ENCODE data around the gene SFRP2.

Gene SFRP2

GRCh38 chr4:153777421-153777820, 11.5 kb downstream of the SFRP2 start:
- no peak for FAIRE-seq
- no peak for DNase-seq (ENCODE audit: insufficient read length, low spot score)
- TF ChIP-seq CTCF (IDR thresholded peaks at IDR 0.05; ENCODE audit: insufficient read depth, missing control alignments) = no peak

- no peak for DNase-seq (ENCODE audit: insufficient read length, low spot score)
- TF ChIP-seq CTCF (IDR thresholded peaks at IDR 0.05; ENCODE audit: insufficient read depth, missing control alignments) = no peak
- no peak for FAIRE-seq
These were observed 12.3 kb downstream of the SFRP2 start for GRCh38 chr4:153776601-153777000.

- no peak for FAIRE-seq
- DNase-seq (ENCODE audit: insufficient read length, low spot score) = no peak
- peak; percentile 33 for TF ChIP-seq CTCF (IDR thresholded peaks at IDR 0.05; ENCODE audit: insufficient read depth, missing control alignments)
These were observed 15.6 kb downstream of the SFRP2 start for GRCh38 chr4:153773236-153773690.

- DNase-seq (ENCODE audit: insufficient read length, low spot score) (no peak), FAIRE-seq (no peak)
- TF ChIP-seq CTCF (IDR thresholded peaks at IDR 0.05; ENCODE audit: insufficient read depth, missing control alignments) = no peak
These were observed 17.8 kb downstream of the SFRP2 start for GRCh38 chr4:153771046-153771445.

GRCh38 chr4:153766758-153767157, 22.1 kb downstream of the SFRP2 start:
- FAIRE-seq = no peak
- no peak for TF ChIP-seq CTCF (IDR thresholded peaks at IDR 0.05; ENCODE audit: insufficient read depth, missing control alignments)

GRCh38 chr4:153765894-153766293, 23.0 kb downstream of the SFRP2 start:
- no peak for TF ChIP-seq CTCF (IDR thresholded peaks at IDR 0.05; ENCODE audit: insufficient read depth, missing control alignments)
- no peak for FAIRE-seq

More at GRCh38 chr4:153766758-153767157, 22.1 kb downstream of the SFRP2 start:
- no peak for DNase-seq (ENCODE audit: insufficient read length, low spot score)

GRCh38 chr4:153764601-153765368, 24.1 kb downstream of the SFRP2 start:
- DNase-seq (ENCODE audit: insufficient read length, low spot score) (no peak), FAIRE-seq (no peak)
- no peak for TF ChIP-seq CTCF (IDR thresholded peaks at IDR 0.05; ENCODE audit: insufficient read depth, missing control alignments)

More at GRCh38 chr4:153765894-153766293, 23.0 kb downstream of the SFRP2 start:
- DNase-seq (ENCODE audit: insufficient read length, low spot score) = no peak
